Measurements from ENCODE around the gene RPTOR. TPM values are rescaled to one million over a fixed set of nuclear protein-coding genes. Genes with fewer than 3 reads are reported as not detected.
"Not testable (repeated sequence)": the region's sequence is repeated elsewhere in the genome, so short reads cannot be mapped to it uniquely, and the experiment has no call there.

RPTOR gene
- total RNA-seq, 1 donor from 2014 or later = 32.3 TPM

- intact Hi-C loops (cut with DNase I) = no loop called here
- DNase-seq (ENCODE audit: low spot score) = no peak
These were observed 200.5 kb downstream of the RPTOR start for GRCh38 chr17:80745183-80745582.

GRCh38 chr17:80746262-80746935, 201.8 kb downstream of the RPTOR start:
- intact Hi-C loops (cut with DNase I) = no loop called here
- DNase-seq (ENCODE audit: low spot score) = no peak

- intact Hi-C loops (cut with DNase I) = no loop called here
- DNase-seq (ENCODE audit: low spot score) = no peak
These were observed 202.8 kb downstream of the RPTOR start for GRCh38 chr17:80747469-80747868.

GRCh38 chr17:80749611-80750010, 205.0 kb downstream of the RPTOR start:
- DNase-seq (ENCODE audit: low spot score) = no peak
- intact Hi-C loops (cut with DNase I) = no loop called here

- intact Hi-C loops (cut with DNase I) = no loop called here
These were observed 205.6 kb downstream of the RPTOR start for GRCh38 chr17:80750263-80750662.

GRCh38 chr17:80751070-80751945, 206.7 kb downstream of the RPTOR start:
- intact Hi-C loops (cut with DNase I) = no loop called here
- no peak for DNase-seq (ENCODE audit: low spot score)

More at GRCh38 chr17:80750263-80750662, 205.6 kb downstream of the RPTOR start:
- DNase-seq (ENCODE audit: low spot score) = no peak

GRCh38 chr17:80751946-80752581, 207.4 kb downstream of the RPTOR start:
- DNase-seq (ENCODE audit: low spot score) = no peak
- intact Hi-C loops (cut with DNase I) = no loop called here

GRCh38 chr17:80753685-80754345, 209.2 kb downstream of the RPTOR start:
- DNase-seq (ENCODE audit: low spot score) = no peak
- intact Hi-C loops (cut with DNase I) = no loop called here

- intact Hi-C loops (cut with DNase I) = no loop called here
- no peak for DNase-seq (ENCODE audit: low spot score)
These were observed 210.2 kb downstream of the RPTOR start for GRCh38 chr17:80754846-80755245.

GRCh38 chr17:80755650-80756405, 211.2 kb downstream of the RPTOR start:
- intact Hi-C loops (cut with DNase I) = no loop called here
- DNase-seq (ENCODE audit: low spot score) = no peak

- intact Hi-C loops (cut with DNase I) = no loop called here
- DNase-seq (ENCODE audit: low spot score) = no peak
These were observed 214.1 kb downstream of the RPTOR start for GRCh38 chr17:80758481-80759376.

- no peak for DNase-seq (ENCODE audit: low spot score)
These were observed 214.7 kb downstream of the RPTOR start for GRCh38 chr17:80759377-80759673.

GRCh38 chr17:80760511-80760911, 215.9 kb downstream of the RPTOR start:
- intact Hi-C loops (cut with DNase I) = no loop called here
- DNase-seq (ENCODE audit: low spot score) = no peak

More at GRCh38 chr17:80759377-80759673, 214.7 kb downstream of the RPTOR start:
- intact Hi-C loops (cut with DNase I) = no loop called here

- intact Hi-C loops (cut with DNase I) = no loop called here
- DNase-seq (ENCODE audit: low spot score) = no peak
These were observed 216.7 kb downstream of the RPTOR start for GRCh38 chr17:80761110-80761871.

- intact Hi-C loops (cut with DNase I) = no loop called here
- no peak for DNase-seq (ENCODE audit: low spot score)
These were observed 217.4 kb downstream of the RPTOR start for GRCh38 chr17:80762076-80762475.

- DNase-seq (ENCODE audit: low spot score) = no peak
- intact Hi-C loops (cut with DNase I) = no loop called here
These were observed 218.7 kb downstream of the RPTOR start for GRCh38 chr17:80763293-80763867.

GRCh38 chr17:80764627-80765145, 220.0 kb downstream of the RPTOR start:
- DNase-seq (ENCODE audit: low spot score); intact Hi-C loops (cut with DNase I): not testable (repeated sequence)

Measured in cardiac septum (tissue), 1 donor.